ENCODE measurements around the gene CLEC20A.

DNA sequence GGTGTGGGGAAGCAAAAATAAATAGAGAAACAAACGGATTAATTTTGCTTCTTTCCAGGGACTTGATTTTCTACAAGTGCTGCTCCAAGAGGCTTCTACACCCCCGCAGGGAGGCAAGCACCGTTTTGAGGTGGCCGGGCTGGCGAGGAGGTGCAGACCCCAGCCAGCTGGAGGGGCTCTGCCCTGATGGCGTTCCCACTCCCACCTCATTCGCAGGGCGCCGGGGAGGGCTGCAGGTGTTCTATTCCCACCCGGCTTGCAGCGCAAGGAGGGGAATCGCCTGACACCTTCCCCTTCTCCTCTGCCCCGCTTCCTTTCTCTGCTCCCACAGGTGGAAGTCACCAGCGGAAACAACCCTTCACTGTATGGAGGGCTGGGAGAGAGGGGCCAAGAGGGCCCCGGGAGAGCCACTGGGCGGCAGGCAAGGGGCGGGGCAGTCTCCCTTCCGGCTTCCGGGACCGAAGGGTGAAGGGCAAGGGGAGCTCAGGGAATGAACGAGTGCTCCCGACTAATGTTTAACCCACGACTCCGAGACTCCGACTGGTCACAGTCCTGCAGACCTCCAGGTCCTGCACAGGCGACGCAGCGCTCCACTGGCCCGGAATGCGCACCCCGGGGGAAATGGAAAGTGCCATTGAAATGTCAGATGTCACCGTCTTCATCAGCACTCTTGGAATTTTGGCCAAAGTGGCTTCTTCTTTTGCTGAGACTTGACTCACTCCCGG is 45.2 kb upstream of the CLEC20A start:
- TF ChIP-seq, protein P1, sequence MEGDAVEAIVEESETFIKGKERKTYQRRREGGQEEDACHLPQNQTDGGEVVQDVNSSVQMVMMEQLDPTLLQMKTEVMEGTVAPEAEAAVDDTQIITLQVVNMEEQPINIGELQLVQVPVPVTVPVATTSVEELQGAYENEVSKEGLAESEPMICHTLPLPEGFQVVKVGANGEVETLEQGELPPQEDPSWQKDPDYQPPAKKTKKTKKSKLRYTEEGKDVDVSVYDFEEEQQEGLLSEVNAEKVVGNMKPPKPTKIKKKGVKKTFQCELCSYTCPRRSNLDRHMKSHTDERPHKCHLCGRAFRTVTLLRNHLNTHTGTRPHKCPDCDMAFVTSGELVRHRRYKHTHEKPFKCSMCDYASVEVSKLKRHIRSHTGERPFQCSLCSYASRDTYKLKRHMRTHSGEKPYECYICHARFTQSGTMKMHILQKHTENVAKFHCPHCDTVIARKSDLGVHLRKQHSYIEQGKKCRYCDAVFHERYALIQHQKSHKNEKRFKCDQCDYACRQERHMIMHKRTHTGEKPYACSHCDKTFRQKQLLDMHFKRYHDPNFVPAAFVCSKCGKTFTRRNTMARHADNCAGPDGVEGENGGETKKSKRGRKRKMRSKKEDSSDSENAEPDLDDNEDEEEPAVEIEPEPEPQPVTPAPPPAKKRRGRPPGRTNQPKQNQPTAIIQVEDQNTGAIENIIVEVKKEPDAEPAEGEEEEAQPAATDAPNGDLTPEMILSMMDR (IDR thresholded peaks at IDR 0.05): no peak
- TF ChIP-seq POLR2A (IDR thresholded peaks at IDR 0.05) (no peak), POLR2AphosphoS5 (IDR thresholded peaks at IDR 0.05) (no peak)

All from prostate gland (tissue), 2 donors.